Activated CD4-positive, alpha-beta T cell treated with anti-CD3 and anti-CD28 coated beads, Interleukin-2, Interleukin-4, amounts not matched to agents 100 ng/mL and 50 ng/mL, durations not matched to agents 16 hours and 8 hours (primary cell): ENCODE results near the gene VSIG8.

ENCODE experiments used
- DNase-seq: peaks from one replicate; pipeline ENCODE4 v3.0.0-alpha.2; 2020; ENCODE audit warnings: low spot score

Gene VSIG8

DNA sequence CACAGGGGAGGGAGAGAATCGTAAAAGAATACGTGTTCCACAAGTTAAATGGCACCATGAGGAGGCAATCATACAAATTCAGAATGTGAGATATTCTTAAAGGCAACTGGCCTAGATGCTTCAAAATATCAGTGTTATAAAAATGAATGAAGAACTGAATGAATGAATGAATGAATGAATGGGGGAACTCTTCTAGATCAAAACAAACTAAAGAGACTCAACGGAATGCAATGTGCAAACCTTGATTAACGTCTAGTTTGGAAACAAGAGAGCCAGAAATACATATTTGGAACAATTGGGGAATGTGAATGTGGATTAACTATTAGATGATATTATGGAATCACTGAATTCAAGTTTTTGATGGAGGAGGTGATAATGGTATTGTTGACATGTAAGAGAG, 20.7 kb upstream of the VSIG8 start:
- no peak for DNase-seq

DNA sequence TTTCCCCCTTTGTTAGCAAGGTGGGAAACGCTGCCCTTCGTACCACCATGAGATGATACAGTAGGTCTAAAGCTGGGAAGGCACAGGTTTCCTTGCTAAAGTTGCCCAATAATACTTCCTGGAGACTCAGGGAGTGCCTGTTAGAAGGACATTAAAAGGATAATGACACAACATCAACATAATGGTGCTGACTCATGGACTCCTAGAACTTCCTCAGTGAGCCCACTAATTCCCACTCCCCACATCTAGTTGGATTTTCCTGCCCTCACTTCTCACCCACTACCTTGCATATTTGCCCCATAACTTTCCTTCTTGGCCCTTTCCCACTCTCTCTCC, 20.0 kb upstream of the VSIG8 start:
- DNase-seq: no peak

GRCh38 chr1:159881622-159882526, 19.4 kb upstream of the VSIG8 start:
- no peak for DNase-seq

DNA sequence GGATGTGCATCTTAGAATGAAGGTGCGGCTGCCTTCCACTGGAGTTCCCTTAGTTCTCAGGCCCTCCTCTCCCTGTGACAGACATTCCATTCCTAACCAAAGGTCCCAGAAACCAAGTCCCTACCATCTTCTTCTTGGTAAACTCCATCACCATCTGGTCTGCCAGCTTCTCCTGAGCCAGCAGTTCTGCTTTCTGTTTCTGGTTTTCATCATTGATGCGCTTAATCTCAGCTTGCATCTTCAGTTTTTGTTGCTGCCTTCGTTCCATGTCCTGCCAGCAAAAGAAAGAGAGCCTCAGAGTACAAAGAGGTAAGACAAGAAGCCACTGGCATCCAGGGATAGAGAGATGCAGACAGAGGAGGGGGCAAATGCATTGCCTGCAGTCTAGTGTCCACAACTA, 18.0 kb upstream of the VSIG8 start:
- DNase-seq: no peak

- peak; percentile 12 for DNase-seq
Observed at GRCh38 chr1:159879977-159880376, 17.5 kb upstream of the VSIG8 start.

- DNase-seq: no peak
Observed at GRCh38 chr1:159879136-159879535, 16.7 kb upstream of the VSIG8 start.

DNA sequence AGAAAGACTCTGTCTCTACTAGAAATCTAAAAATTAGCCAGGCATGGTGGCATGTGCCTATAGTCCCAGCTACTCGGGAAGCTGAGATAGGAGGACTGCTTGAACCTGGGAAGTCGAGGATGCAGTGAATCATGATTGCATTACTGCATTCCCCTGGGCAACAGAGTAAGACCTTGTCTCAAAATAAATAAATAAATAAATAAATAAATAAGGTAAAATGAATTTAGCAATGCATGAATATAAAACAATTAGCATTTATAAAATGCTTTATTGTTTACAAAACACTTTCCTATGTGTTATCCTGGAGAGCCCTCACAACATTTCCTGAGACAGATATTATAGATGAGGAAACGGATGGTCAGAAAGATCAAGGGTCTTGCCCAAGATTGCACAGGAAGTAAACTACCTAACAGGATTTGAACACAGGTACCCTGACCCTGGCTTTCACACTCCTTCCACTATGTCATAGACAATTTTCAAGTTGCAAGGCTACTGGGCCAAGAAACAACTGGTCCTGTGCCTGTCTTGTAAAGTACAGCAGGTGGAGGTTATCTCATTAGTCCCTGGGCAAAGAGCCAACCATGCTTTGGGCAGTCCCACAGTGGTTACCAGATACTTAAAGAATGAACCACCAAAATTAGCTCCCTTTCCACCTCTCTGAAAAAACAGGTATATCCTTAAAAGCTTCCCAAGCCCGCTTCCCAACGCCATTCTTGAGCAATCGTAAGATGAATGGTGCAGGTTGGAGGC, 15.4 kb upstream of the VSIG8 start:
- no peak for DNase-seq

DNA sequence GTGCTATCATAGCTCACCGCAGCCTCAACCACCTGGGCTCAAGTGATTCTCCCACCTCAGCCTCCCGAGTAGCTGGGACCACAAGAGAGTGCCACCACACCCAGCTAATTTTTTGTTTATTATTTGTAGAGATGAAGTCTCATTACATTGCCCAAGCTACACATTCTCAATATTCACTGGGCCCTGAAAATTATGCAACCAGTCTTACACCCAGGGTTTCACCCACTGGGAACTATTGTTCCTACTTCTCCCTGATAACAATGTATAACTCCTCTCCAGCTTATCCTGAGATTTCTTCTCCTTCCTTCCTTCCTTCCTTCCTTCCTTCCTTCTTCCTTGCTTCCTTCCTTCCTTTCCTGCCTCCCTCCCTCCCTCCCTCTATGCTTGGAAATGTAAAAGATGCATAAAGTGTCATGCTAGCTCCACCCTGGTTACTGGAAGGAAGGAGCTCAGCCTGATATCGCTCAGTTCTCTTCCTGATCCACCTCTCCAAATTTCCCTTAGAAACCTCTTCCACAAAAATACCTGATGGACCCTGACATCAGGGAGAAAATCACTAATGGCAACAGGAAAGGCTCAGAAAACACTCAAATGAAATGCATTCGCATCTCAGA, 11.2 kb upstream of the VSIG8 start:
- no peak for DNase-seq

- DNase-seq: no peak
Observed at GRCh38 chr1:159872891-159873290, 10.4 kb upstream of the VSIG8 start.

- no peak for DNase-seq
Observed at GRCh38 chr1:159870704-159871103, 8.2 kb upstream of the VSIG8 start.

DNA sequence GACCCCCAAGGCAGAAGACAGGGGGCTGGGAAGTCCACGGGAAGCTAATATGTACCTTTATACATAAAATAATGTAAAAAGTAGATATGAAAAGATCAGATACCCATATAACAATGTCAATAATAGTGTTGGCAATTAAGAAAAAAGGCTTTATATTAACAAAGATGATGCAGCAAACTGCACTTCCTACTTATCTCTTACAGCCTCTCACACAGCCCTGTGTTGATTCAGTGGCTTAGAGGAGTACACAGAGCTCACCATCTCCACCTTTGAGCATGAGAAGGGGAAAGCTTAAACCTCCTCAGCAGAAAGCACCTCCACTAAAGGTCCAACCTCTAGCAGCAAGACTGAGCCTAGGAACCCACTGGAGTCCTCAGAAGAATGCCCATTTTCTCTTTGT, 7.2 kb upstream of the VSIG8 start:
- no peak for DNase-seq

- no peak for DNase-seq
Observed at GRCh38 chr1:159869173-159869572, 6.7 kb upstream of the VSIG8 start.

- no peak for DNase-seq
Observed at GRCh38 chr1:159868766-159869165, 6.3 kb upstream of the VSIG8 start.

DNA sequence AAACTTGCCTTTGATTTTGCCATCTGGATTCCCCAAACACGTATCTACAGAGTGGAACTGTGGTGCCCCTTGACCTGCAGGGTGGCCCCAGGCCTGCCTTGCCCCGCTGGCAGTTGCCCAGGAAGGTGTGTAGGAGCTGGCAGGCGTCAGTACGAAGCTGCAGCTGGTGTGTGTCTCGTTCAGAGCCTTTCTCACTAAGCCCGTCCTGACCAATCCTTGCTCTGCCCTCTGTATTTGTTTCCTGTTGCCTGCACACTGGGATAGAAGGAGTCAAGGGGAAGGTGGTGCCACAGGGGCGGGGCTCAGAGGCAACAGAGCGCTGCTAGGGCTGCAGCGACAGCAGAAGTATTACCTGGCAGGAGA, 5.2 kb upstream of the VSIG8 start:
- no peak for DNase-seq

DNA sequence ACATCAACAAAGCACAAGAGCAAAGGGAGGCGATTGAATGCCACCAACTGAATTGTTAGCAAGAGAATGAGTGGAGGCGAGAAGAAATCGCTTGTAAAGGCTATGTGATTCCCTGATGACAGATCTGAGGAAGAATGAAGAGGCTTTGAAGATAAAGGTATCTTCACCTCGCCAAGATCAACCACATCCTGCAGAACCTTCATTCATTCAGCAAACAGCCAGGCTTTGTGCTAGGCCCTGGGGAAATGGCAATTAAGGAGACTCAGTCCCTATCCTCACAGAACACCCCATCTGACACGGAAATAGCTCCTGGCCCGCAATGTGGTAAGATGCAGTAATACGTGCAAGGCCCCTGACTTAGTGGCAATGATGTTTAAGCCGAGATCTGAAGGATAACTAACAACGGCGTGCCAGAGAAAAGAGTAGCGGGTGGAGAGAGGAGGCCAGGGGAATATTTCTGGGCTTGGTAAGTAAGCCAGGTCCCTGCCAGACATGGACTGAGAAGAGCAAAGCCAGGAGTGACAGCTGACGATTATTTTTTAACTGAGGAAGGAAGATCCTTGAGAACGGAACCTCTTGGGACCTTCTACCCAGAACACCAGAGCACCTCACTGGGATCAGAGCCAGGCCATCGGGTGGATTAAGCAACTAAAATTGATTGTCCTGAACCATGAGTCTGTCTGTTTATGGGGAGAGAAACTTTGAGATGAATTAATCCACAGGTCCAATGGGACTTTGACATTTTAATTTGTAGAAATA, 4.6 kb upstream of the VSIG8 start:
- DNase-seq: no peak

- no peak for DNase-seq
Observed at GRCh38 chr1:159866066-159866465, 3.6 kb upstream of the VSIG8 start.

GRCh38 chr1:159864262-159864661, 1.8 kb upstream of the VSIG8 start:
- DNase-seq: no peak

GRCh38 chr1:159862031-159862430, 426 bp downstream of the VSIG8 start:
- no peak for DNase-seq

DNA sequence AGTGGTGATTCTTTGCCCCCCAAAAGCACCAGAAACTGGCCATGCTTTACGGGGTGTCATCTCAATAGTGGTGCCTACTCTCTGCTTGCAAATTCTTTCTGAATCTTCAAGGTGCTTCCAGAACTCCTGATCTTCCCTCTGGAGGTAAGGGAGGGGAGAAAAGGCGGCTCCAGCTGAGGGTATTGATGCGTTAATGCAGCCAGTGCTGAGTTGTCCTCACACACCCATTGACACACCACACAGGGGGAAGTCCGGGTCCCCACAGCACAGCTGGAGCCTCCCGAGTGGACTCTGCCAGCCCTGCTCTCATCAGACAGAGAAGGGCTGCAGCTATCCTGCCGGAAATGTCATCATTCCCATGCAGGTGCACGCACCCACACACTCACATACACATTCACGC, 1.2 kb downstream of the VSIG8 start:
- no peak for DNase-seq

DNA sequence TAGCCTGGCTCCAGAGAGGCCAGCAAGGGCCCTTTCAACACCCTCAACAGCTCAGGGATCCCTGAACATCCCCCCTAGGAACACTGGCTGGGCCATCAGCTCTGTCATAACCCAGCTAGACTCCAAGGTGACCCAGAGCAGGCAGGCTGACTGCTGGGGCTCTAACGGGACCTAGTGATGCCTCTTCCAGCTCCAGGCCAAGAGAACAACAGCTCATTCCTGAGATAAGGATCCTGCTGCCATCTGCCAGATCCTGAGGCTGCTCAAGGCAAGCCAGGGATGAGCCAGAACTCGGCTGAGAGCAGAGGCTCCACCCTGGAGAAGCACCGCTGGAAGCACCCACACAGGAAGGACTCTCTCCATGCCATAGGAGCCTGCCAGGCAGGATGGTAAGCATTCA, 2.0 kb downstream of the VSIG8 start:
- no peak for DNase-seq

DNA sequence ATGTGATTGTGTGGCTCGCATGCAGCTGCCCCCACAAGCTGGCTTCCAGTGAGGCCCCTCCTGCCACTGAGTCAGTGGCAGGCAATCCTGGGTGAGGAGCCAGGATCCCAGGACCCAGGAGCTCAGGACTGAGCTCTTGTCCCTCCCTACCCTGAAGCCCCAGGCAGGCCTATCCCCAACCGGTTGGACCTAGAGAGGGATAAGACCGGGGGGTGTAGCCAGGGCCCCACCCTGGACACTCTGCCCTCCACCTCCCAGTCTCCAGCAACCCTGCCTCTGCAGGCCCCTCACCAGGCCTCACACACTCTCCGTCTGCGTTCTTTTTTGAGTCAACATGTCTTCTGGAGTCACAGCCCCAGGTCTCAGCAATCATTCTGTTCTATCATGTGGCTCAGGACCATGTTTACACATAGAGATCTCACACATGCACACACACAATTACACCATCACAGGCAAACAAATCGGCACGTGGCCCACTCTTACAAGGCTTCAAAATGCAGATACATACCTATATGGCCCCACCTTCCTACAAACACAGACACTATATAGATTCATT, 2.6 kb downstream of the VSIG8 start:
- DNase-seq: no peak

GRCh38 chr1:159857889-159858288, 4.6 kb downstream of the VSIG8 start:
- no peak for DNase-seq
